C4-2B (cell line): ENCODE measurements around the gene STARD3NL.

Experiments
- CTCF ChIP-seq: fragments of 450-650 bp; conservative IDR thresholded peaks from 2 replicates; pipeline ENCODE4 v1.5.1; 2017; ENCODE audit warnings: mild to moderate bottlenecking
- ZFX ChIP-seq: fragments of 450-650 bp; IDR thresholded peaks from 2 replicates; pipeline ENCODE4 v1.6.1; 2017

DNA sequence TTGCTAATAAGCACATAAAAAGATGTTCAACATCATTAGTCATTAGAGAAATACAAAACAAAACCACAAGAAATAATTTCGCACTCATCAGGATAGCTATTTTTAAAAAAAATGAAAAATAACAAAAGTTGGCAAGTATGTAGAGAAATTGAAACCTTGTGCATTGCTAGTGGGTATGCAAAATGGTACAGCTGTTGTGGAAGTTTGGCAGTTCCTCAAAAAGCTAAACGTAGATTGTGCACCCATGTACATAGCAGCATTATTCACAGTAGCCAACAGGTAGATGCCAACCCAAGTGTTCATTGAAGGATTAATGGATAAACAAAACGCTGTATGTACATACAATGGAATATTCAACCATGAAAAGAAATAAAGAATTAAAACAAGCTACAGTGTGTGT, 35.3 kb upstream of the STARD3NL start:
- no peak for TF ChIP-seq CTCF
- no peak for TF ChIP-seq ZFX
